Dendritic cell treated with granulocyte-macrophage colony-stimulating factor and Interleukin-4, amounts not matched to agents 40 ng/mL and 50 ng/mL, for 4 days (primary cell): ENCODE results near the gene MCU.
"Not testable (repeated sequence)": the region's sequence is repeated elsewhere in the genome, so short reads cannot be mapped to it uniquely, and the experiment has no call there.

Source experiments
- H3K27ac Mint-ChIP-seq: one replicate; pipeline ENCODE4 v1.8.0; 2022; ENCODE audit warnings: mild to moderate bottlenecking, mixed read lengths
- H3K27me3 Mint-ChIP-seq: one replicate; pipeline ENCODE4 v1.8.0; 2022; ENCODE audit warnings: mild to moderate bottlenecking, mixed read lengths
- H3K36me3 Mint-ChIP-seq: one replicate; pipeline ENCODE4 v1.8.0; 2022; ENCODE audit warnings: low read depth, mixed read lengths
- H3K4me1 Mint-ChIP-seq: one replicate; pipeline ENCODE4 v1.8.0; 2022; ENCODE audit warnings: low read depth, mixed read lengths
- H3K4me3 Mint-ChIP-seq: one replicate; pipeline ENCODE4 v1.8.0; 2022; ENCODE audit warnings: mild to moderate bottlenecking, moderate library complexity, mixed read lengths
- H3K9me3 Mint-ChIP-seq: one replicate; pipeline ENCODE4 v1.8.0; 2022; ENCODE audit warnings: mixed read lengths
- intact Hi-C: fragments of 100-400 bp; cut with micrococcal nuclease; formaldehyde crosslinking; loops from one replicate; pipeline ENCODE4 v1.15.0; 2022

The MCU gene

GRCh38 chr10:72921147-72921683 is 229.3 kb downstream of the MCU start:
- H3K4me3 Mint-ChIP-seq, H3K27ac Mint-ChIP-seq, H3K36me3 Mint-ChIP-seq, intact Hi-C loops: not testable (repeated sequence)
- H3K27me3 Mint-ChIP-seq: peaks cover 15% of the 10 kb centered on the region
- H3K4me1 Mint-ChIP-seq: peaks cover 18% of the 10 kb centered on the region
- peaks cover 26% of the 10 kb centered on the region for H3K9me3 Mint-ChIP-seq

- Mint-ChIP-seq H3K4me1 (peaks cover 7% of the 10 kb centered on the region), H3K27me3 (peaks cover 15% of the 10 kb centered on the region), H3K9me3 (peaks cover 26% of the 10 kb centered on the region), H3K4me3 (no peak overlapping the region), H3K36me3 (no peaks in the 10 kb centered on the region), H3K27ac (no peak overlapping the region)
- intact Hi-C loops: no loop called here
Measured at GRCh38 chr10:72924351-72924750, 232.4 kb downstream of the MCU start.

- intact Hi-C loops: no loop called here
- H3K27ac Mint-ChIP-seq: no peak overlapping the region
- H3K36me3 Mint-ChIP-seq: no peaks in the 10 kb centered on the region
- peaks cover 4% of the 10 kb centered on the region for H3K27me3 Mint-ChIP-seq
- peaks cover 5% of the 10 kb centered on the region for H3K4me1 Mint-ChIP-seq
- H3K9me3 Mint-ChIP-seq: peaks cover 14% of the 10 kb centered on the region
- no peak overlapping the region for H3K4me3 Mint-ChIP-seq
Measured at GRCh38 chr10:72925951-72926465, 234.1 kb downstream of the MCU start.

DNA sequence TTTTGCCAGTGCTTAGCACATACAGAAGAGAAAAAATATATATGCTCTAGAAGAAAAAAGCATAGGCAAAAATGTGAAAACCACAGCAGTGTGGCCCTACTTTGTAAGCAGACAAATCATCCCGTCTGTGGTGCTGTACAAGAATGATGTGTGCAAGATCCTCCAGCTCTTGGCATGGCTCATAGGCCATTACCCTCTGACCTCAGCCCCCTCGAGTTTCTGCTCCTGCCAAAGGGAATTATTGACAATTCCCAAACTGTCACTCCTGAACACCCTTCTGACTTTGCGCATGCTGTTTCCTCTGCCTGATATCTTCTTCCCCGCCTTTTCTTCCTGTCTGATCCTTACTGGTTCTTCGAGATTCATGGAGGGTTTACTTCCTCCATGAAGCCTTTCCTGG is 235.5 kb downstream of the MCU start:
- Mint-ChIP-seq H3K9me3 (peaks cover 2% of the 10 kb centered on the region), H3K4me3 (no peak overlapping the region), H3K27me3 (peaks cover 2% of the 10 kb centered on the region), H3K27ac (no peak overlapping the region), H3K36me3 (no peaks in the 10 kb centered on the region), H3K4me1 (peaks cover 5% of the 10 kb centered on the region)
- intact Hi-C loops: no loop called here

DNA sequence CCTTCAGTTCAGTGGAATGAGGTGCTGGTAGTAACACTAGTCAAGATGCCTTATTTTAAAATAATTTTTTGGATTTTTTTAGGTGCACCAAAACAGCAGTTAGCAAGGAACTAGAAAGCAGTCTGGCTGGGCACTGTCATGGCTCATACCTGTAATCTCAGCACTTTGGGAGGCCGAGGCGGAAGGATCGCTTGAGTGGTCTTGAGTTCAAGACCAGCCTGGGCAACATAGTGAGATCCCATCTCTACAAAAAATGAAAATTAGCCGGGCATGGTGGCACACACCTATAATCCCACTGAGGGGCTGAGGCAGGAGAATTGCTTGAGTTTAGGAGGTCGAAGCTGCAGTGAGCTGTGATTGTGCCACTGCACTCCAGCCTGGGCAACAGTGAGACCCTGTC is 236.9 kb downstream of the MCU start:
- Mint-ChIP-seq H3K27ac (no peak overlapping the region), H3K9me3 (no peaks in the 10 kb centered on the region), H3K36me3 (no peaks in the 10 kb centered on the region), H3K4me1 (peaks cover 5% of the 10 kb centered on the region), H3K27me3 (peaks cover 2% of the 10 kb centered on the region), H3K4me3 (no peak overlapping the region)
- intact Hi-C loops: no loop called here

- Mint-ChIP-seq H3K27ac (no peak overlapping the region), H3K4me3 (no peak overlapping the region), H3K36me3 (no peaks in the 10 kb centered on the region), H3K9me3 (no peaks in the 10 kb centered on the region), H3K4me1 (peaks cover 7% of the 10 kb centered on the region), H3K27me3 (peaks cover under 1% of the 10 kb centered on the region)
- intact Hi-C loops: no loop called here
Measured at GRCh38 chr10:72930276-72930675, 238.3 kb downstream of the MCU start.

DNA sequence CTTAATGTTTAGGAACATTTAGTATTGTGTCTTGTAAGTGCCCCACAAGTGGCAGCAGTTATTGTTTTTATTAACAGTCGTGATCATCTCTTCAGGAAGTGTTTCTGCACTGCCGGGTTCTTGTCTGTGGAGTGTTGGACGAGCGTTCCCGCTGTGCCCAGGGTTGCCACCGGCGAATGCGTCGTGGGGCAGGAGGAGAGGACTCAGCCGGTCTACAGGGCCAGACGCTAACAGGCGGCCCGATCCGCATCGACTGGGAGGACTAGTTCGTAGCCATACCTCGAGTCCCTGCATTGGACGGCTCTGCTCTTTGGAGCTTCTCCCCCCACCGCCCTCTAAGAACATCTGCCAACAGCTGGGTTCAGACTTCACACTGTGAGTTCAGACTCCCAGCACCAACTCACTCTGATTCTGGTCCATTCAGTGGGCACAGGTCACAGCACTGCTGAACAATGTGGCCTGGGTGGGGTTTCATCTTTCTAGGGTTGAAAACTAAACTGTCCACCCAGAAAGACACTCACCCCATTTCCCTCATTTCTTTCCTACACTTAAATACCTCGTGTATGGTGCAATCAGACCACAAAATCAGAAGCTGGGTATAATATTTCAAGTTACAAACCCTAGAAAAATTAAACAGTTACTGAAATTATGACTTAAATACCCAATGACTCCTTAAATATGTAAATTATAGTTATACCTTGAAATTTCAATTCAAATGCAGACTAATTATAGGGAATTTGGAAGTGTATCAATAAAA is 240.5 kb downstream of the MCU start:
- Mint-ChIP-seq H3K9me3 (no peaks in the 10 kb centered on the region), H3K4me3 (no peak overlapping the region), H3K4me1 (peaks cover 11% of the 10 kb centered on the region), H3K36me3 (no peaks in the 10 kb centered on the region), H3K27me3 (no peaks in the 10 kb centered on the region), H3K27ac (no peak overlapping the region)
- intact Hi-C loops: no loop called here

DNA sequence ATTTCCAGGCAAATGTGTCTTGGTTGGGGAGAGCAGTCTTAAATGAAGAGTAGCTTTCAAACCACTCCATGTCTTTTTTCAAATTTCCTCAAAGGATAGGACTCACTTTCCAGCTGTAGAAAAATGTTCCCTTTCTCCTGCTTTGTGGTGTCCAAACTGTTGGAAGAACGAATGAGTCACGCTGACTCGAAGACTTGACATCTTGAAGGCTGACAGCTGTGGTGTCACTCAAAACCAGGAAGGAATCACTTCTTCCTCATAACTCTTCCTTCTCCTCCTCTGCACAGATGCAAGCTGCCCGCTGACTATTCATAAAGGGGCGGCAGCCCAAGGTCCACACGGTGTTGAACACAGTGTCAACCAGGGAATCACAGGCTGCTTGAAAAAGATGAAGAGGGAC is 243.4 kb downstream of the MCU start:
- peaks cover 7% of the 10 kb centered on the region for H3K4me1 Mint-ChIP-seq
- H3K36me3 Mint-ChIP-seq: no peaks in the 10 kb centered on the region
- intact Hi-C loops: no loop called here
- peaks cover 1% of the 10 kb centered on the region for H3K27me3 Mint-ChIP-seq
- no peaks in the 10 kb centered on the region for H3K9me3 Mint-ChIP-seq
- no peak overlapping the region for H3K4me3 Mint-ChIP-seq
- H3K27ac Mint-ChIP-seq: no peak overlapping the region
